MM.1S (cell line): ENCODE measurements around the gene ALDH3A2.

Source experiments
- CTCF ChIP-seq: fragments of 300-600 bp; sonication (generic); IDR thresholded peaks from 2 replicates; pipeline ENCODE4 v1.5.1; 2016; ENCODE audit warnings: antibody characterized with exemption, low read length, mixed read lengths
- EZH2 ChIP-seq: fragments of 300-600 bp; sonication (generic); optimal IDR thresholded peaks from 2 replicates; pipeline ENCODE3; 2017; ENCODE audit warnings: low read depth, mild to moderate bottlenecking, antibody characterized with exemption, low read length, mixed read lengths
- EZH2phosphoT487 ChIP-seq: fragments of 300-600 bp; sonication (generic); IDR thresholded peaks from 2 replicates; pipeline ENCODE4 v1.6.1; 2018; ENCODE audit warnings: antibody characterized with exemption, low read length

DNA sequence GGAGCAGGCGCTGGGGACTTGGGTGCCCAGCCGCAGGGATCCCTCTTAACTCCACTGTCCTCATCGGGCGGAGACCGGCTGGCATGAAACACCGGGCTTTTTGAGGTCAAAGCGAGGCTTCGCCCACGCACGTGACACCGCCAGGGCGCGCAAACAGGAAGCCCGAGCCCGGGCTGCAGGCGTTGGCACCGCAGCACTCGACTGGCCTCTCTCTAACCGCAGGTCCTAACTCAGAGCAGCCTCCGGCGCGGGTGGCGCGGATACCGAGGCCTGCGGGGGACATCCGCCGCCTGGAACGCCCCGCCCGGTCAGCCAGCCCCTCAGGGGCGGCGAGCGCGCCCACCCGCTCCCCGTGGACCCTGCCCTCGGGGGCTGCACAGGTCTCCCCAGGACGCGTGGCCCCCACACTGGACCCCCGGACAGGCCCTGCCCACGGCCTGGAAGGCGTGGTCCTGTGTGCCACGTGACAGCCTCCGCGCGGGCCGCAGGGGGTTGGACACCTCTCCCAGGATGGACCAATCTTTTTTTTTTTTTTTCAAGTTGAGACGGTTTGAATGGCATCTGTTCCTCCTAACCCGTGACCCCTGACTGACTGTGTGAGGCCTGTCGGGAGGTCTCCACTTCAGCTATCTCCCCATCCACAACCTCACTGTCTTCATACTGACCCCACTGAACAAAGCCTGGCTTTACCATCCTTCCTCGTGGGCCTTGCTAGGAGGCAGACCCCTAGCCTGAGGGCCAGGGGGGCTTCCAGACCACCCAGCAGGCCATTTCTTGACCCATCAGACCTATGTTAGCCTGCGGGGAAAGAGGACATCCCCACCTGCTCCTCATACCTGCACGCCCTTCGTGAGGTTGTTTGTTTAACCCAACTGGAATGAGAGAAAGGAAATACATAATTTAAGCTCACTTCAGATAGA, 76.2 kb downstream of the ALDH3A2 start:
- TF ChIP-seq CTCF = no peak
- no peak for TF ChIP-seq EZH2
- no peak for TF ChIP-seq EZH2phosphoT487
